PFSK-1 (cell line): ENCODE results near the gene TMEM232.

Source experiments
- FOXP2 ChIP-seq: optimal IDR thresholded peaks from 2 replicates; pipeline ENCODE3; 2011; ENCODE audit warnings: borderline replicate concordance, control low read depth, inconsistent platforms; ENCODE audit not compliant: insufficient read depth; ENCODE audit errors: extremely low read length, extremely low read depth
- POLR2AphosphoS5 ChIP-seq: IDR thresholded peaks from 2 replicates; pipeline ENCODE4 v1.6.1; 2012; ENCODE audit warnings: low read depth, mild to moderate bottlenecking, control low read depth, low read length, moderate library complexity
- SIN3A ChIP-seq: IDR thresholded peaks from 2 replicates; pipeline ENCODE4 v1.6.1; 2012; ENCODE audit warnings: mild to moderate bottlenecking, low read length, moderate library complexity, borderline replicate concordance; ENCODE audit not compliant: insufficient read depth
- TAF1 ChIP-seq: IDR thresholded peaks from 2 replicates; pipeline ENCODE4 v1.6.1; 2012; ENCODE audit warnings: low read length, control low read depth, borderline replicate concordance; ENCODE audit not compliant: insufficient read depth
- TF ChIP-seq, protein P1 (sequence below), 2 experiments: IDR thresholded peaks; 2 replicates each; pipeline versions ENCODE4 v1.6.1 to v1.8.0; 2011 to 2012; ENCODE audit warnings: low read depth in 2 of 2, low read length in 2 of 2, control low read depth in 1 of 2, inconsistent platforms in 1 of 2, mild to moderate bottlenecking in 1 of 2, moderate library complexity in 1 of 2; ENCODE audit not compliant: insufficient read depth in 1 of 2

Gene TMEM232

DNA sequence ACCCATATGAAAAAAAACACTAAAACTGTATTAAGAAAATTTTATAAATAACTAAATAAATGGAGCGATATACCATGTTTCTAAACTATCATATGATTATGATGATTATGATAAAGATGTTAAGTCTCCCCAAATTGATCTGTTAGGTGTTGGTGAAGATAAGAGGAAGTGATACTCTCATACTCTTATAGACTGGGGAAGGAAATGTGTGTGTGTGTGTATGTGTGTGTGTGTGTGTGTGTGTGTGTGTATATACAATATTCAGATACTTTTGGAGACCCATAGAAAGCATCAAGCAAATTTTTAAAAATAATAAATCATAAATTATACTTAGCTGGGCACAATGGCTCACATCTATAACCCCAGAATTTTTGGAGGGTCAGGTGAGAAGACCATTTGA lies 62.9 kb downstream of the TMEM232 start:
- TF ChIP-seq, protein P1, sequence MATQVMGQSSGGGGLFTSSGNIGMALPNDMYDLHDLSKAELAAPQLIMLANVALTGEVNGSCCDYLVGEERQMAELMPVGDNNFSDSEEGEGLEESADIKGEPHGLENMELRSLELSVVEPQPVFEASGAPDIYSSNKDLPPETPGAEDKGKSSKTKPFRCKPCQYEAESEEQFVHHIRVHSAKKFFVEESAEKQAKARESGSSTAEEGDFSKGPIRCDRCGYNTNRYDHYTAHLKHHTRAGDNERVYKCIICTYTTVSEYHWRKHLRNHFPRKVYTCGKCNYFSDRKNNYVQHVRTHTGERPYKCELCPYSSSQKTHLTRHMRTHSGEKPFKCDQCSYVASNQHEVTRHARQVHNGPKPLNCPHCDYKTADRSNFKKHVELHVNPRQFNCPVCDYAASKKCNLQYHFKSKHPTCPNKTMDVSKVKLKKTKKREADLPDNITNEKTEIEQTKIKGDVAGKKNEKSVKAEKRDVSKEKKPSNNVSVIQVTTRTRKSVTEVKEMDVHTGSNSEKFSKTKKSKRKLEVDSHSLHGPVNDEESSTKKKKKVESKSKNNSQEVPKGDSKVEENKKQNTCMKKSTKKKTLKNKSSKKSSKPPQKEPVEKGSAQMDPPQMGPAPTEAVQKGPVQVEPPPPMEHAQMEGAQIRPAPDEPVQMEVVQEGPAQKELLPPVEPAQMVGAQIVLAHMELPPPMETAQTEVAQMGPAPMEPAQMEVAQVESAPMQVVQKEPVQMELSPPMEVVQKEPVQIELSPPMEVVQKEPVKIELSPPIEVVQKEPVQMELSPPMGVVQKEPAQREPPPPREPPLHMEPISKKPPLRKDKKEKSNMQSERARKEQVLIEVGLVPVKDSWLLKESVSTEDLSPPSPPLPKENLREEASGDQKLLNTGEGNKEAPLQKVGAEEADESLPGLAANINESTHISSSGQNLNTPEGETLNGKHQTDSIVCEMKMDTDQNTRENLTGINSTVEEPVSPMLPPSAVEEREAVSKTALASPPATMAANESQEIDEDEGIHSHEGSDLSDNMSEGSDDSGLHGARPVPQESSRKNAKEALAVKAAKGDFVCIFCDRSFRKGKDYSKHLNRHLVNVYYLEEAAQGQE (IDR thresholded peaks at IDR 0.05; ENCODE audit: insufficient read depth in 1 of 2, low read depth in 2 of 2, low read length in 2 of 2) = no peak
- TF ChIP-seq TAF1 (no peak), SIN3A (no peak), POLR2AphosphoS5 (no peak)

GRCh38 chr5:110658006-110658405 lies 68.5 kb downstream of the TMEM232 start:
- TF ChIP-seq FOXP2 = no peak
- TF ChIP-seq SIN3A = no peak
- TF ChIP-seq TAF1 = no peak
- TF ChIP-seq POLR2AphosphoS5 = no peak
- TF ChIP-seq, protein P1 (IDR thresholded peaks at IDR 0.05; ENCODE audit: insufficient read depth in 1 of 2, low read depth in 2 of 2, low read length in 2 of 2) = no peak

- TF ChIP-seq TAF1 (no peak), FOXP2 (no peak), POLR2AphosphoS5 (no peak), SIN3A (no peak)
- TF ChIP-seq, protein P1 (IDR thresholded peaks at IDR 0.05; ENCODE audit: insufficient read depth in 1 of 2, low read depth in 2 of 2, low read length in 2 of 2) = no peak
These were observed 73.1 kb downstream of the TMEM232 start for GRCh38 chr5:110653231-110653970.

DNA sequence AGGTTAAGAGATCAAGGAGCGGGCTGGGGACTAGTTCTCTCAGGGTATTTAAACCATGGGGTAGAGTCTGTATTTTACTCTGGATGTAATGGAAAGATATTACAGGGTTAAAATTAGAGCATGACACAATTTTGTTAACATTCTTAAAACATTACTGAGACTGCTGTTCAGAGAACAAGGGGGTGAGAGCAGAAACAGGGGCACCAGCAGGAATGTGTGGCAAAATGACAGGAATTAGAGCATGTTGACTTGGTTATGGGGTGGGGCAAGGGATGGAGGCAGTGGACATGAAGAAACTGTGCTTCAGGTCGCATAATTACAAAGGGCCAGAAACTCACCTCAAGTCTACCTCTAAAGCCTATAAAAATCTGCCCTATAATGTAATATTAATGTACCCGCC lies 75.0 kb downstream of the TMEM232 start:
- TF ChIP-seq TAF1 = no peak

- no peak for TF ChIP-seq SIN3A
- TF ChIP-seq, protein P1 (IDR thresholded peaks at IDR 0.05; ENCODE audit: insufficient read depth in 1 of 2, low read depth in 2 of 2, low read length in 2 of 2) = no peak
- no peak for TF ChIP-seq TAF1
- no peak for TF ChIP-seq FOXP2
- TF ChIP-seq POLR2AphosphoS5 = no peak
These were observed 82.1 kb downstream of the TMEM232 start for GRCh38 chr5:110644357-110644756.
